HCT116 (cell line): ENCODE measurements around the gene CDH2. TPM values are rescaled to one million over a fixed set of nuclear protein-coding genes. Genes with fewer than 3 reads are reported as not detected.

ENCODE experiments used
- ATAC-seq: fragments of 200-7000 bp; cut with Tn5 transposase; 2 replicates; pipeline ENCODE4 v1.9.1; 2020; ENCODE audit warnings: mild to moderate bottlenecking, moderate library complexity
- BruUV-seq: library from RNA; stranded (reverse); fragments of 400-500 nt; replicated peaks from 2 replicates; lab custom pipeline; 2021; lab: Mats Ljungman, UMichigan
- CTCF ChIA-PET: fragments of 300-600 bp; sonication (Branson Sonifier 250); formaldehyde crosslinking; loops from one replicate; lab custom pipeline; 2021; ENCODE audit warnings: antibody characterized with exemption; lab: Charles Lee
- POLR2A ChIA-PET: fragments of 300-600, 350-600 bp; sonication (Branson Sonifier 250); formaldehyde crosslinking; loops from one replicate; lab custom pipeline; 2021; ENCODE audit warnings: antibody characterized with exemption; lab: Charles Lee
- RAD21 ChIA-PET, 2 experiments: fragments of 300-600 bp; sonication (Branson Sonifier 250); formaldehyde crosslinking; loops; one replicate each; lab custom pipeline; 2023; ENCODE audit warnings: low total read pairs in 2 of 2; ENCODE audit not compliant: uncharacterized antibody in 2 of 2, unreplicated experiment in 2 of 2, low non-redundant PET in 1 of 2; lab: Charles Lee
- DNase-seq: peaks from one replicate; pipeline ENCODE4 v3.0.0-alpha.2; 2010; ENCODE audit warnings: low read depth, low spot score
- H2AFZ ChIP-seq: fragments of 200-600 bp; shearing (Covaris generic), sonication (generic); 2 replicates; pipeline ENCODE4 v1.6.1; 2017; ENCODE audit warnings: low read depth, mixed run types, mixed read lengths, antibody characterized with exemption, low read length; ENCODE audit not compliant: poor library complexity, severe bottlenecking
- H3K27ac ChIP-seq: 2 replicates; pipeline ENCODE4 v1.5.1; 2012; ENCODE audit warnings: low read depth, low read length
- H3K27me3 ChIP-seq: fragments of 200-600 bp; sonication (generic); 2 replicates; pipeline ENCODE4 v1.6.1; 2016; ENCODE audit warnings: mixed run types, low read length, mixed read lengths; ENCODE audit not compliant: insufficient read depth
- H3K36me3 ChIP-seq, 2 experiments: fragments of 200-500 bp in 1 of 2; fragments of 200-600 bp in 1 of 2; sonication (Bioruptor generic) in 1 of 2; sonication (generic) in 1 of 2; 2 replicates each; pipeline versions ENCODE4 v1.5.1 to v1.6.1; 2014 to 2016; ENCODE audit warnings: low read length in 2 of 2, inconsistent platforms in 1 of 2, mixed read lengths in 1 of 2, mixed run types in 1 of 2; ENCODE audit not compliant: insufficient read depth in 2 of 2, control insufficient read depth in 1 of 2
- H3K4me1 ChIP-seq, 2 experiments: fragments of 200-600 bp in 1 of 2; sonication (generic) in 1 of 2; 2 replicates each; pipeline versions ENCODE4 v1.5.1 to v1.6.1; 2012 to 2017; ENCODE audit warnings: low read length in 2 of 2, inconsistent platforms in 1 of 2, mild to moderate bottlenecking in 1 of 2, mixed read lengths in 1 of 2, mixed run types in 1 of 2, moderate library complexity in 1 of 2; ENCODE audit not compliant: insufficient read depth in 2 of 2, control insufficient read depth in 1 of 2
- H3K4me2 ChIP-seq: fragments of 200-600 bp; sonication (generic); 2 replicates; pipeline ENCODE4 v1.6.1; 2017; ENCODE audit warnings: mixed run types, low read length, mixed read lengths
- H3K4me3 ChIP-seq, 2 experiments: fragments of 200-600 bp in 1 of 2; sonication (generic) in 1 of 2; replicated peaks in 1 of 2; 2 replicates each; pipeline ENCODE4 v1.5.1; 2011 to 2016; ENCODE audit warnings: low read length in 2 of 2, control low read depth in 1 of 2, low read depth in 1 of 2, mild to moderate bottlenecking in 1 of 2, mixed read lengths in 1 of 2, mixed run types in 1 of 2
- H3K79me2 ChIP-seq: fragments of 200-600 bp; sonication (generic); 2 replicates; pipeline ENCODE4 v1.6.1; 2017; ENCODE audit warnings: mild to moderate bottlenecking, mixed run types, low read length, moderate library complexity, mixed read lengths; ENCODE audit not compliant: insufficient read depth
- H3K9ac ChIP-seq: fragments of 200-600 bp; sonication (generic); 2 replicates; pipeline ENCODE4 v1.6.1; 2016; ENCODE audit warnings: low read length, mixed read lengths
- H3K9me2 ChIP-seq: fragments of 200-600 bp; sonication (generic), shearing (Covaris generic); 2 replicates; pipeline ENCODE4 v1.6.1; 2017; ENCODE audit warnings: mixed run types, mild to moderate bottlenecking, moderate library complexity; ENCODE audit not compliant: insufficient read depth
- H3K9me3 ChIP-seq, 2 experiments: fragments of 200-500 bp in 1 of 2; fragments of 200-600 bp in 1 of 2; sonication (Bioruptor generic) in 1 of 2; sonication (generic) in 1 of 2; 2 replicates each; pipeline ENCODE4 v1.6.1; 2014 to 2017; ENCODE audit warnings: low read length in 2 of 2, mixed read lengths in 2 of 2, inconsistent platforms in 1 of 2, low read depth in 1 of 2, mild to moderate bottlenecking in 1 of 2, mixed run types in 1 of 2, moderate library complexity in 1 of 2; ENCODE audit not compliant: control insufficient read depth in 1 of 2, insufficient read depth in 1 of 2
- H4K20me1 ChIP-seq: fragments of 200-600 bp; sonication (generic), shearing (Covaris generic); 2 replicates; pipeline ENCODE4 v1.6.1; 2017; ENCODE audit warnings: mixed run types, mild to moderate bottlenecking, moderate library complexity; ENCODE audit not compliant: insufficient read depth
- ELF1 ChIP-seq: IDR thresholded peaks from 2 replicates; pipeline ENCODE4 v1.6.1; 2012; ENCODE audit warnings: low read depth, borderline replicate concordance
- FOSL1 ChIP-seq: IDR thresholded peaks from 2 replicates; pipeline ENCODE4 v1.6.1; 2012; ENCODE audit warnings: low read depth
- POLR2A ChIP-seq: IDR thresholded peaks from 2 replicates; pipeline ENCODE4 v1.7.0; 2011; ENCODE audit warnings: borderline replicate concordance; ENCODE audit not compliant: insufficient read depth, insufficient read length; ENCODE audit errors: extremely low read depth
- RAD21 ChIP-seq: IDR thresholded peaks from 2 replicates; pipeline ENCODE4 v1.6.1; 2012; ENCODE audit warnings: low read depth, mild to moderate bottlenecking
- SIN3A ChIP-seq: IDR thresholded peaks from 2 replicates; pipeline ENCODE4 v1.6.1; 2012; ENCODE audit warnings: low read depth
- SRF ChIP-seq: IDR thresholded peaks from 2 replicates; pipeline ENCODE4 v1.6.1; 2012; ENCODE audit warnings: low read depth
- ZFX ChIP-seq: fragments of 450-650 bp; IDR thresholded peaks from 2 replicates; pipeline ENCODE4 v1.6.1; 2017
- intact Hi-C: fragments of 100-400 bp; cut with micrococcal nuclease; formaldehyde crosslinking; loops from 2 replicates; pipeline ENCODE4 v1.10.0; 2022
- total RNA-seq: library from RNA; stranded (reverse); gene quantifications from one replicate; pipeline ENCODE4 v1.2.1, GENCODE V29; 2021; ENCODE audit not compliant: unreplicated experiment
- TF ChIP-seq, protein P1 (sequence below): IDR thresholded peaks from 2 replicates; pipeline ENCODE4 v1.6.1; 2012; ENCODE audit warnings: low read depth
- TF ChIP-seq, protein P2 (sequence below): IDR thresholded peaks from 2 replicates; pipeline ENCODE4 v1.6.1; 2011; ENCODE audit warnings: mild to moderate bottlenecking, low read length, moderate library complexity; ENCODE audit not compliant: insufficient replicate concordance; ENCODE audit errors: extremely low read depth
- TF ChIP-seq, protein P3 (sequence below), 3 experiments: fragments of 200-600 bp in 1 of 3; sonication (generic) in 1 of 3; IDR thresholded peaks in 2 of 3; conservative IDR thresholded peaks in 1 of 3; 2 replicates each; pipeline ENCODE4 v1.5.1; 2012 to 2017; ENCODE audit warnings: low read depth in 2 of 3, low read length in 2 of 3, antibody characterized with exemption in 1 of 3, borderline replicate concordance in 1 of 3, control low read depth in 1 of 3, mild to moderate bottlenecking in 1 of 3, mixed read lengths in 1 of 3, mixed run types in 1 of 3, moderate library complexity in 1 of 3; ENCODE audit not compliant: insufficient read depth in 1 of 3

Gene CDH2
- total RNA-seq, 1 experiment from 2014 or later: 0.15 TPM

DNA sequence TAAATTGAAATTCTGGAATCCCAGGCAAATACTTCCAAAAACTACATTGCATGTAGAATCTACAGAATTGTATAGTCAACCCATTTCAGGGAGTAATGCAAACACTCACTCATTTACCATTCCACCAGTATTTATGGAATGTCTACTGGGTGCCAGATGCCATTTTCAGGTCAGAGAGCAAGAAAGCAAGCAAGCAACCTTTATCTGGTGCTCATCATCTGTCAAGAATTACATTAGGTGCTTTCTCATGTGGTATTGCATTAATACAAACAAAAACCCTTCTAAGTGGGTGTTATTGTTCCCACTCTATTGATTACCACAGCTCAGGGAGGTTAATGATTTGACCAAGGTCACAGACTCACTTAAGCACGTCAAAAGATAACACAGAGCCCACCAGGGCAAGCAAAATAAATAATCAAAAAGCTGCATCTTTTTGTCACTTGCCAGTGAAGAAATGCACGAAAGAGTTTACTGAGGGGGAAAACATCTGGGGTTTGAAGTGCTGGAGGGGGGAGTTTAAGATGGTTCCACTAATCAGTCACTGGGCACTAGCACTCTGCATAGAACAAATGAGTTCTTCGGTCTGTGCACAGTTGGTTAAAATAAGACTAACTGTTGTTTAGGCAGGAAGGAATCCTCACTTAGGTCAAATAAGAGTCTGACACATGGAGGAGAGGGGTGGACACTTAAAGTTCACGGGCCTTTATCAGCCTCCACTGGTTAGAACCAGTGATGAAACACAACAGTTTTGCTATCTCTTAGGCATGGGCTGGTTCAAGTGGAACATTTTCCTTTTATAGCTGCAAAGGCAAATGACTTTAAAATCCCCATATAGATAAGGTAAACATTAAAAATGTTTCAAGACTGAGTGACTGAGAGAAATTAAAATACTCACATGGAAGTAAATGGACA, 208.8 kb downstream of the CDH2 start:
- ATAC-seq (no peak), DNase-seq (no peak)
- H3K27ac ChIP-seq: no peak overlapping the region
- no peak for TF ChIP-seq RAD21
- TF ChIP-seq, protein P1, sequence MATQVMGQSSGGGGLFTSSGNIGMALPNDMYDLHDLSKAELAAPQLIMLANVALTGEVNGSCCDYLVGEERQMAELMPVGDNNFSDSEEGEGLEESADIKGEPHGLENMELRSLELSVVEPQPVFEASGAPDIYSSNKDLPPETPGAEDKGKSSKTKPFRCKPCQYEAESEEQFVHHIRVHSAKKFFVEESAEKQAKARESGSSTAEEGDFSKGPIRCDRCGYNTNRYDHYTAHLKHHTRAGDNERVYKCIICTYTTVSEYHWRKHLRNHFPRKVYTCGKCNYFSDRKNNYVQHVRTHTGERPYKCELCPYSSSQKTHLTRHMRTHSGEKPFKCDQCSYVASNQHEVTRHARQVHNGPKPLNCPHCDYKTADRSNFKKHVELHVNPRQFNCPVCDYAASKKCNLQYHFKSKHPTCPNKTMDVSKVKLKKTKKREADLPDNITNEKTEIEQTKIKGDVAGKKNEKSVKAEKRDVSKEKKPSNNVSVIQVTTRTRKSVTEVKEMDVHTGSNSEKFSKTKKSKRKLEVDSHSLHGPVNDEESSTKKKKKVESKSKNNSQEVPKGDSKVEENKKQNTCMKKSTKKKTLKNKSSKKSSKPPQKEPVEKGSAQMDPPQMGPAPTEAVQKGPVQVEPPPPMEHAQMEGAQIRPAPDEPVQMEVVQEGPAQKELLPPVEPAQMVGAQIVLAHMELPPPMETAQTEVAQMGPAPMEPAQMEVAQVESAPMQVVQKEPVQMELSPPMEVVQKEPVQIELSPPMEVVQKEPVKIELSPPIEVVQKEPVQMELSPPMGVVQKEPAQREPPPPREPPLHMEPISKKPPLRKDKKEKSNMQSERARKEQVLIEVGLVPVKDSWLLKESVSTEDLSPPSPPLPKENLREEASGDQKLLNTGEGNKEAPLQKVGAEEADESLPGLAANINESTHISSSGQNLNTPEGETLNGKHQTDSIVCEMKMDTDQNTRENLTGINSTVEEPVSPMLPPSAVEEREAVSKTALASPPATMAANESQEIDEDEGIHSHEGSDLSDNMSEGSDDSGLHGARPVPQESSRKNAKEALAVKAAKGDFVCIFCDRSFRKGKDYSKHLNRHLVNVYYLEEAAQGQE: no peak
- no peak for TF ChIP-seq SIN3A
- no peak for TF ChIP-seq FOSL1
- TF ChIP-seq, protein P2, sequence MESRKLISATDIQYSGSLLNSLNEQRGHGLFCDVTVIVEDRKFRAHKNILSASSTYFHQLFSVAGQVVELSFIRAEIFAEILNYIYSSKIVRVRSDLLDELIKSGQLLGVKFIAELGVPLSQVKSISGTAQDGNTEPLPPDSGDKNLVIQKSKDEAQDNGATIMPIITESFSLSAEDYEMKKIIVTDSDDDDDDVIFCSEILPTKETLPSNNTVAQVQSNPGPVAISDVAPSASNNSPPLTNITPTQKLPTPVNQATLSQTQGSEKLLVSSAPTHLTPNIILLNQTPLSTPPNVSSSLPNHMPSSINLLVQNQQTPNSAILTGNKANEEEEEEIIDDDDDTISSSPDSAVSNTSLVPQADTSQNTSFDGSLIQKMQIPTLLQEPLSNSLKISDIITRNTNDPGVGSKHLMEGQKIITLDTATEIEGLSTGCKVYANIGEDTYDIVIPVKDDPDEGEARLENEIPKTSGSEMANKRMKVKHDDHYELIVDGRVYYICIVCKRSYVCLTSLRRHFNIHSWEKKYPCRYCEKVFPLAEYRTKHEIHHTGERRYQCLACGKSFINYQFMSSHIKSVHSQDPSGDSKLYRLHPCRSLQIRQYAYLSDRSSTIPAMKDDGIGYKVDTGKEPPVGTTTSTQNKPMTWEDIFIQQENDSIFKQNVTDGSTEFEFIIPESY: no peak
- no peak for TF ChIP-seq ELF1
- TF ChIP-seq POLR2A: no peak
- TF ChIP-seq, protein P3, sequence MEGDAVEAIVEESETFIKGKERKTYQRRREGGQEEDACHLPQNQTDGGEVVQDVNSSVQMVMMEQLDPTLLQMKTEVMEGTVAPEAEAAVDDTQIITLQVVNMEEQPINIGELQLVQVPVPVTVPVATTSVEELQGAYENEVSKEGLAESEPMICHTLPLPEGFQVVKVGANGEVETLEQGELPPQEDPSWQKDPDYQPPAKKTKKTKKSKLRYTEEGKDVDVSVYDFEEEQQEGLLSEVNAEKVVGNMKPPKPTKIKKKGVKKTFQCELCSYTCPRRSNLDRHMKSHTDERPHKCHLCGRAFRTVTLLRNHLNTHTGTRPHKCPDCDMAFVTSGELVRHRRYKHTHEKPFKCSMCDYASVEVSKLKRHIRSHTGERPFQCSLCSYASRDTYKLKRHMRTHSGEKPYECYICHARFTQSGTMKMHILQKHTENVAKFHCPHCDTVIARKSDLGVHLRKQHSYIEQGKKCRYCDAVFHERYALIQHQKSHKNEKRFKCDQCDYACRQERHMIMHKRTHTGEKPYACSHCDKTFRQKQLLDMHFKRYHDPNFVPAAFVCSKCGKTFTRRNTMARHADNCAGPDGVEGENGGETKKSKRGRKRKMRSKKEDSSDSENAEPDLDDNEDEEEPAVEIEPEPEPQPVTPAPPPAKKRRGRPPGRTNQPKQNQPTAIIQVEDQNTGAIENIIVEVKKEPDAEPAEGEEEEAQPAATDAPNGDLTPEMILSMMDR (IDR thresholded peaks at IDR 0.05 in 2 of 3, conservative IDR thresholded peaks at IDR 0.05 in 1 of 3; ENCODE audit: borderline replicate concordance in 1 of 3, insufficient read depth in 1 of 3, low read depth in 2 of 3, low read length in 2 of 3): no peak
- TF ChIP-seq ZFX: no peak
- TF ChIP-seq SRF: no peak
- no peak overlapping the region for H3K4me2 ChIP-seq
- H3K9me3 ChIP-seq: no peaks in the 10 kb centered on the region
- no peak overlapping the region for H3K9ac ChIP-seq
- no peaks in the 10 kb centered on the region for H4K20me1 ChIP-seq
- H3K9me2 ChIP-seq: no peaks in the 10 kb centered on the region
- peaks cover 0 to 12% of the 10 kb centered on the region in 2 experiments; a peak in 1 of 4 replicates for H3K4me1 ChIP-seq
- CTCF ChIA-PET: no interaction called here
- BruUV-seq: no TSS peak
- no peaks in the 10 kb centered on the region for H3K79me2 ChIP-seq
- POLR2A ChIA-PET: no interaction called here
- H3K4me3 ChIP-seq: no peak overlapping the region
- no peaks in the 10 kb centered on the region for H3K27me3 ChIP-seq
- RAD21 ChIA-PET: no interaction called here
- no peaks in the 10 kb centered on the region for H3K36me3 ChIP-seq
- H2AFZ ChIP-seq: no peak overlapping the region
- intact Hi-C loops: no loop called here
